ENCODE measurements around the gene ANKS1B.
"Not testable (repeated sequence)": the region's sequence is repeated elsewhere in the genome, so short reads cannot be mapped to it uniquely, and the experiment has no call there.

Gene ANKS1B

DNA sequence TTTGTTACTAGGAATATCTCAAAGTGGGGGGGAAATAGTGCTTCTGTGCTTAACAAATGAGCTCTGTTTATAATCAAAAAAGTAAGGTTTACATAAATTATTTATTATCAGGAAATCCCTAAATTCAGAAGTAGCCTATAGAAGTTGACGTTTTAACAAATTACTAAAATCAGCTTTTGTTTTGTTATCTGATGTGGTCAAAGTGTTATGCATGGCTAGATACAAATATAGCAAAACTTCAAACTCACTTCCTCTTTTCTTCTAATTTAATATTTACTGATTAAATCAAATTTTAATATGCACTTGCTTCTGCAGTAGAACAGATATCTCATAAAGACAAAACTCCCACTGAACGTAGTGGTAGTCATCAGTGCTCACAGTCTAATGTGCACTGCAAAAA is 289.7 kb downstream of the ANKS1B start:
- no peak for DNase-seq

GRCh38 chr12:99686142-99686541 is 298.6 kb downstream of the ANKS1B start:
- no peak for DNase-seq

DNA sequence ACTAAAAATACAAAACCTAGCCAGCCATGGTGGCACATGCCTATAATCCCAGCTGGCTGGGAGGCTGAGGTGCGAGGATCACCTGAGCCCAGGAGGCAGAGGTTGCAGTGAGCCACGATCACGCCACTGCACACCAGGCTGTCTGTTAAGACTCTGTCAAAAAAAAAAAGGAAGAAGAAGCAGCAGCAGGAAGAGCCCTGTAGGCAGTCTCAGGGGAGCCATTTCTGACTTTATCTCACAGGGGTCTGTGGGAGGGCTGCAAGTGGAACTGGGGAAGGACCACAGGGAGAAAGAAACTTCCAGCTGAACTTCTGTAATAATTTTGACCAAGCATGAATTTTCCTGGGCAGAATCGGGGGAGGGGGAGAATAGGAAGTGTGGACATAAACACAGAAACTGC is 304.5 kb downstream of the ANKS1B start:
- DNase-seq: no peak

DNA sequence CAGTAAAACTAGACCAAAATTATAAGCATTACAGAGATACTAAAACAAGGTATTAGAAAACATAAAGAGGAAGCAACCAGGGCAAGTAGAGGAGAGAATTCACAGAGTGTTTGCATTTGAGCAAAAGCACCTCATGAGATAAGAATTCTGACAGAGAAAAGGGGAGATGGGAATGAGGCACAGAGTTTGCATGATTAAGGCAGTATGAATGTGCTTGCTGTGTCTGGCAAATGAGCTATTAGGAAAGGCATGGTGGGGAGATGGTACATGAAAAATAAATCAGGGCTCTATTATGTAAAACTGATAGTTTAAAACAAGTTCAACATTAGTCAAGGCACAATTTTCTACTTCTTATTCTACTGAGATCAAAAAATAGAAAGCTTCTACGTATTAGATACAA is 314.1 kb downstream of the ANKS1B start:
- no peak for DNase-seq

DNA sequence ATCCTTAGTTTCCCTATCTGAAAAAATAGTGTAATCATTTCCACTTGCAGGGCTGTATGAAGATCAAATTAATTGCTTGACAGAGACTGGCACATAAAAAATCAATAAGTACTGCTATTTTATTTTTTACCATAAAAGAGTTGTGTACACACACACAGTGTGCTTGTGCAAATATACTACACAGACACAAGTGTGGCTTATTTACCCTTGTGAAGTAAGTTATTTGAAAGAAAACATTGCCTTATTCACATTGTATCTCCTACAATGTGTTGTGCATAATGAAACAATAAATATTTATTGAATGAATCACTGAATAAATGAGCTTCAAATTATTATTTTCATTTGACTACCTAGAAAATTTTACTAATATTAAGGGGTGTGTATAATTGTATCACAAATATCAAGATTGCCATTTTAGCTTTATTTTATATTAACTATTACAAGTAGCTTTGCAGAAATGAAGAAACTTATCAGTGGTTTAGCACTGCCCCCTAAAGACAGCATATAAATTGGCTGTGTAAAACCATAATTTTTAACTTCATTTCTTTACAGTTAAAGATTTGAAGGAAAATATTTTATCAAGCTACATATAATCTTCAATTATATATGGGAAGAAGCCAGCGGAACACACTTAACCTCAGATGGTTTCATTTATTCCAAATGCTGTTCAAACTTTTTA is 325.9 kb downstream of the ANKS1B start:
- no peak for DNase-seq

DNA sequence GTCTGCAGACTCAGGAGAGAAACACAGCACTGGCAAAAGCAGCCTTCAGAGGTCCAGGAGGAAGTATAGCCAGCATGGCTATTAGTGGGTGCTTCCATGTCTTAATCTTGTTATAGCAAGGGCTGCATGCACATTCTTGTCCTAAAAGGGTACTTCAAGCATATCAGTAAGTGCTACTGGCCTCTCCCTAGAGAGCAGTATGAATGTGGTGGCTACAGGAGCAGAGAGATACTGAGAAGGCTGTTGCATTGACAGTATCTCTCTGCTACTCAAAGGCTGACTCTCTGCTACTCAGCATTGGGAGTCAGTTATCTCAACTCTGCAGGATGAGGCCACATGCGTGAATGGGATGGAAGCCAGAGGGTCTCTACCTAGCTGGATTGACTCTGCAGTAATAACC is 335.2 kb downstream of the ANKS1B start:
- DNase-seq: no peak

GRCh38 chr12:99648183-99648582 is 336.6 kb downstream of the ANKS1B start:
- no peak for DNase-seq

DNA sequence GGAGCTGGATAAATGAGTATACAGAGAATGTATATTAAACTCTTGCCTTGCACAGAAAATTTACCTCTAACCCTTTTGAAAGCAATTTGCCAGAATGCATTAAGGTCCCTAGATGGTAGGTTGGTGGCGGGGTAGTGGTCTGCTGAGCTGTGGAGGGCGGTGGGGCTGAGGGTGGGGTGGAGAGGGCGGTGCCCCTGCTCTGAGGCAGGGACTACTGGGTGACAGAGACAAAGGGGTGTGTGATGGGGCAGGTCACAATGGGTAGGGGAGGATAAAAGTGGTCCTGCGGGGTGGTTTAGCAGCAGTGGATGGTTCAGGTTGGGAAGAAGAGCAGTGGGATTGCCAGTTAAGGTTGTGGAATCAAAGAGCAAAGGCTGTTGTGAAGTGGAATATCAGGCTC is 337.3 kb downstream of the ANKS1B start, which contains the start of gene GARIN6:
TSS of gene GARIN6 (plus strand) at position 301 of the 400 bp plus-strand sequence. CDS start 422 bp downstream, outside the sequence.
- no peak for DNase-seq

DNA sequence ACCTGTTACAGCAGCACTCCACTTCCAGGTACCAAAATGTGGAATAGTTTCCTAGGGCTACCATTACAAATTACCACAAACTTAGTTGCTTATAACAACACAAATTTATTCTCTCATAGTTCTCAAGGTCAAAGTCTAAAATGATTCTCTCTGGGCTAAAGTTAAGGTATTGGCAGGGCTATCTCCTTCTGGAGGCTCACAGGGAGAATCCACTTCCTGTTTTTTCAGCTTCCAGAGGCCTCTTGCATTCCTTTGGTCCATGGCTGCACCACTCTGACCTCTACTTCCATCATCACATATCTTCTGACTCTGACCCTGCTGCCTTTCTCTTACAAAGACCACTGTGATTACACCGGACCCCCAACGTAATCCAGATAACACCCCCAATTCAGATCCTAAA is 340.1 kb downstream of the ANKS1B start:
- no peak for DNase-seq

DNA sequence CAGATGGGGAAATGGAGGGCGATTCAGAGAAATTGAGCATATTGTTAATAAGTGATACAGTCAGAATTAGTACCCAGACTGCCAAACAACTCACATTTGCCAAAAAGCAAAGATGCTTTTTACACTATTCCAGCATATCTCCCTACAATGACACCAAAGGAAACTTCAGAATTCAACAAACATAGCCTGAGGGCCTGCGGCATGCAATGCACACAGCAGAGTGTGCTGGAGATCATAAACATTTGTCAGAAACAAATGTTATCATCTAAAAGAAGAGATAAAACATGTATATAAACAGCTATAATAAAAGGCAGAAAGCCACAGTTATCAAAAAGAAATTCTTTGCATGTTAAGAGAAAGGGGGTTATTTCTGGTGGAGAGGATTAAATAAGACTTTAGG is 357.3 kb downstream of the ANKS1B start:
- DNase-seq: no peak

GRCh38 chr12:99624591-99624990 is 360.1 kb downstream of the ANKS1B start:
- not testable (repeated sequence) for DNase-seq

GRCh38 chr12:99620159-99620479 is 364.6 kb downstream of the ANKS1B start:
- DNase-seq: no peak

- DNase-seq: no peak
Observed at GRCh38 chr12:99619389-99620158, 365.2 kb downstream of the ANKS1B start.

DNA sequence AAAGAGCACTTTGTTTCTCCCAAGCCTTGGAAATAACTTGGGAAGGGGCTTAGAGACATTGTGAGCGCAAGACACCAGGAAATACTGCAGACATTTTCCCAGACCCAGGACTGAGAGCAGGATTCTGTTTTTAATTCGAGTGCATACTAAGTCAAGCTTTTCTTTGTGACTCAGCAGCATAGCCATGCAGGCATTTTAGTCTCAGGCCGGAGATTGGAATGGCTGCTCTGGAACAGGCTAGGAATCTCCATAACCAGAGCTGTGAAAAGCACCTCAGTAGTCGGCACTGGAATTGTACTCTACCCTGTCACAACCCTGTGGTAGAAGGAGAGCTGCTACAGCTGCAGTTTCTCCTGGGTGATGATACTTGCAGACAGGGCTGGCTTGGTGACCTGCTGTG is 366.1 kb downstream of the ANKS1B start:
- DNase-seq: no peak

DNA sequence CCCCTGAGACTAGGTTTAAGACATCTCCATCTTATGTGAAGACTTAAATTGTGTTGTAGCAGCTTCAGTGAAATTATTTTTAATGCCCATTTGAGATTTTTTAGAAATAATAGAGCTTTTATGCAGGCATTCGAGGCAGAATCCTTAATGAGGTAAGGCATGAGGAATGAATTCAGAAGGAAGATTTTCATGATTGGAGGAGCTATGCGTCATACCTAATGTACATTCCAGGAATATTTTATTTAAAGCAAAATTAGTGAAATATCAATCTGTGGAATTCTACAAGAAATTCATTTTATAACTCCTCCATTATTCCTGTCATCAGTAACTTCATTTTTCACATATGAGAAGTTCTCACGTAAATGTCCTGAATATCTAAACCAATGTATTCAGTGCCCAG is 373.1 kb downstream of the ANKS1B start:
- DNase-seq: no peak

GRCh38 chr12:99611117-99611516 is 373.6 kb downstream of the ANKS1B start:
- DNase-seq: no peak

DNA sequence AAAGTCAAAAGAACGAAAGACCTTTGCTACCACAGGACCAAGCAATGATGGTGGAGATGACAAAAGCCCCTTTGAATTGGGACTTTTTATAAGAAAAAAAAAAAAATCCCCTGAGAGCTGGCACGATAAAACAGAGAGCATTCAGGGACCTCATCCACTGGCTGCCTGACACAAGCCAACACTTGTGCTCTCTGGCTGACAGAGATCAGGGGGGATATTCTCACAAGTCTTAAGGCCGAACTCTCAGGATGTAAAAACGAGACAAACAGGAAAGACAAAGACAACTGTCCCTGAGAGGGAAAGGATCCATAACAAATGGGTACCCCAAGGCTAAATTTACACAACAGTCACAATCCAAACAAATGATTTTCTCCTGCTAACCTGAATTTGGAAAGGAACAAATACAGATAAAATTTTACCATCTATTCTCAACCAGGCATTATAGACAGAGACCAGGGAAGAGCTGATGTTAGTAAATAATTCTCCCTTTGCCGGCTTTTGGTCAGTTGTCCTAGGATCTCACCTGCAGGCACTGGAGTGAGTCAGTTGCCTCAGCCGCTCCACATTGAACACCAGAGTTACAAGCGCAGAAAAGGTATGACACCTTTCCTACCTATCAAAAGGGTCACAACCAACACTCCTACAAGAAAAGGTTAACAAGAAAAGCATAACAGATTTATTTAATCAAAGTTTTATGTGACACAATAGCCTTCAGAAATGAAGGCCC is 375.1 kb downstream of the ANKS1B start:
- DNase-seq: no peak

GRCh38 chr12:99600388-99600787 is 384.3 kb downstream of the ANKS1B start:
- DNase-seq: no peak

- DNase-seq: no peak
Observed at GRCh38 chr12:99598785-99599184, 386.0 kb downstream of the ANKS1B start.

DNA sequence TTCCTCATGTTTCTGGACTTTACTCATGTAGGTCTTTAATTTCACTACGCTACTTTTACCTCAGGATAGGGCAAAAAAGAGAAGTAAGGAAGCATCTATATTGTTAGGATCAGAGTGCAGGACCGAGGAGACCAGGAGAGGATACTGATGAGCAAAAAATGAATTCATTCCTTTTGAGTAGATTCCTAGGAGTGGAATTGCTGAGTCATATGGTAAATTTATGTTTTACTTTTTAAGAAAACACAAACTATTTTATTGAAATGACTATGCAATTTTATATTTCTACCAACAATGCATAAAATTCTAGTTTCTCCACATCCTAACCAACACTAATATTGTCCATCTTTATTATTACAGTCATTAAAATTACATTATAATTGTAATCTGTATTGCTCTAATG is 388.0 kb downstream of the ANKS1B start:
- no peak for DNase-seq

- not testable (repeated sequence) for DNase-seq
Observed at GRCh38 chr12:99577125-99577524, 407.6 kb downstream of the ANKS1B start.

- no peak for DNase-seq
Observed at GRCh38 chr12:99573980-99574379, 410.8 kb downstream of the ANKS1B start.

GRCh38 chr12:99567072-99567471 is 417.7 kb downstream of the ANKS1B start:
- no peak for DNase-seq

GRCh38 chr12:99558109-99558508 is 426.6 kb downstream of the ANKS1B start:
- DNase-seq: no peak
